Tibial nerve (tissue), 4 donors: ENCODE data around the gene SUPT5H.

ENCODE experiments used
- CTCF ChIP-seq, 5 experiments: fragments of 200-600 bp in 3 of 5; fragments of 450-650 bp in 2 of 5; sonication (generic) in 3 of 5; IDR thresholded peaks; one replicate each; pipeline ENCODE4 v1.5.1; 2016 to 2019; ENCODE audit warnings: antibody characterized with exemption in 5 of 5, mild to moderate bottlenecking in 3 of 5, moderate library complexity in 2 of 5
- EP300 ChIP-seq, 2 donors: sonication (generic); formaldehyde crosslinking; IDR thresholded peaks; one replicate each; pipeline ENCODE4 v1.6.1; 2017; ENCODE audit warnings: antibody characterized with exemption in 2 of 2, mild to moderate bottlenecking in 1 of 2
- POLR2A ChIP-seq, 2 donors: fragments of 450-650 bp; IDR thresholded peaks; one replicate each; pipeline ENCODE4 v1.6.1; 2017; ENCODE audit warnings: antibody characterized with exemption in 2 of 2, mild to moderate bottlenecking in 2 of 2, moderate library complexity in 2 of 2

- TF ChIP-seq POLR2A (IDR thresholded peaks at IDR 0.05) (no peak), CTCF (IDR thresholded peaks at IDR 0.05) (no peak), EP300 (IDR thresholded peaks at IDR 0.05) (no peak)
Observed at GRCh38 chr19:39501340-39501739, 56.0 kb downstream of the SUPT5H start.
